Esophagus muscularis mucosa (tissue), 4 donors: ENCODE data around the gene DDX21.
"Not testable (repeated sequence)": the region's sequence is repeated elsewhere in the genome, so short reads cannot be mapped to it uniquely, and the experiment has no call there.

Source experiments
- CTCF ChIP-seq, 3 experiments: fragments of 200-600 bp in 2 of 3; fragments of 450-650 bp in 1 of 3; sonication (generic) in 2 of 3; IDR thresholded peaks; one replicate each; pipeline ENCODE4 v1.5.1; 2017 to 2019; ENCODE audit warnings: antibody characterized with exemption in 3 of 3, mild to moderate bottlenecking in 2 of 3, moderate library complexity in 1 of 3
- EP300 ChIP-seq: sonication (generic); formaldehyde crosslinking; IDR thresholded peaks from one replicate; pipeline ENCODE4 v1.6.1; 2017; ENCODE audit warnings: antibody characterized with exemption
- POLR2A ChIP-seq: fragments of 450-650 bp; IDR thresholded peaks from one replicate; pipeline ENCODE4 v1.6.1; 2017; ENCODE audit warnings: antibody characterized with exemption, moderate library complexity, mild to moderate bottlenecking, low read depth
- POLR2AphosphoS5 ChIP-seq, 2 donors: sonication (generic); formaldehyde crosslinking; IDR thresholded peaks; one replicate each; pipeline ENCODE4 v1.6.1; 2017; ENCODE audit warnings: antibody characterized with exemption in 2 of 2

GRCh38 chr10:69012778-69013177 lies 56.8 kb downstream of the DDX21 start:
- not testable (repeated sequence) for TF ChIP-seq CTCF (IDR thresholded peaks at IDR 0.05); POLR2AphosphoS5 (IDR thresholded peaks at IDR 0.05); POLR2A; EP300
